T-helper 9 cell (primary cell): ENCODE data around the gene C1orf122.

Experiments
- DNase-seq: peaks from one replicate; pipeline ENCODE4 v3.0.0-alpha.2; 2020

The C1orf122 gene

DNA sequence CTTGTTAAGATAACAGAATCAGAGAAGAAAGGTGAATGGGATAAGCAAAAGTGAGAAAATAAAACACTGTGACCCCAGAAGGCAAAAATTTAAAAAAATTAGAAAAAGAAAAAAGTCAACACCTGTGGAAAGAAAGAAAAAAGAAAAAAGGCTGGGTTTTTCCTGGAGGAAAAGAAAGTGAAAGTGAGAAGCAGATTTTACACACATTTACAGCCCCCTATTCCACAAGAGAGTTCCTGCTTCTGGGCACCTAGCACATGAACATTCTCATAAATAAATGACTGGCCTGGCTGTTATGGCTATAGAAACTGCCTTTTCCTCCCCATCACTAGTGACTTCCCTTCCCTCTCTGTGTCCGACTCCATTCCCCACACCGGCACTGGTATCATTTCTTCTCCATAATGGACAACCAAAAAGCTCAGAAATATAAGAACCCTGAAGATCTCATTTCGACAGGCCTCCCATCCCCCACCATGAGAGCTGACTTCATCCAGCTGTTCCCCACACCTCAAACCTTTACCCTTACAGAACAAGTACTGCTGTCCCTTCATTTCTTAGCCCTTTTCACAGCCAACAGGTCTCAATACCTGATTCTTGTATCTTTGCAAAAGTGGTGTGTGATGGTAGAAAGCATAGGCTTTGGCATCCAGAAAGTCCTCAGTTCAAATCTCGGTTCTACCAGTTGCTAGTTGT, 39.2 kb downstream of the C1orf122 start:
- no peak for DNase-seq

GRCh38 chr1:37849480-37849879, 41.9 kb downstream of the C1orf122 start:
- no peak for DNase-seq

DNA sequence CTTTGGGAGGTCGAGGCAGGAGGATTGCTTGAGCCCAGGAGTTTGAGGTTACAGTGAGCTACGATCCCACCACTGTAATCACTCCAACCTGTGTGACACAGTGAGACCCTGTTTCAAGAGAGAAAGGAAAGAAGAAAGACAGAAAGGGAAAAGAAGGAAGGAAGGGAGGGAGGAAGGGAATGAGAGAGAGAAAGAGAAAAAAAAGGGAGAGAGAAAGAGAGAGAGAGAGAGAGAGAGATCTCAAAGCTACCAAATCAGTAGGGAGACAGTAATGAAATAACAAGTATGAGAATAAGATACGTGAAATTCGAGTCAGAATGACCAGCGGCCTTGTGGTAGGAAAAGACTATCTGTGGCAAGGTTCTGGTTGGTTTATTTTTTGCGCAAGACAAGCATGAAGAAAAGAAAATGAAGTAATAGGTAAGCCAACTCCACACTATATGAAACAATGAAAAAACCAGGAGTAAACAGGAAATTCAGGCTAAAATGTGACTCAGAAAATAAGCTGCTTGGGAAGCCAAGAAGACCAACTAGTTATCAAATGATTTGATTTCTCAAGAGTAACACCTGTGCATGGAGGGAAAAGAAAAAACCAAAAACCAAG, 42.9 kb downstream of the C1orf122 start:
- DNase-seq: no peak

DNA sequence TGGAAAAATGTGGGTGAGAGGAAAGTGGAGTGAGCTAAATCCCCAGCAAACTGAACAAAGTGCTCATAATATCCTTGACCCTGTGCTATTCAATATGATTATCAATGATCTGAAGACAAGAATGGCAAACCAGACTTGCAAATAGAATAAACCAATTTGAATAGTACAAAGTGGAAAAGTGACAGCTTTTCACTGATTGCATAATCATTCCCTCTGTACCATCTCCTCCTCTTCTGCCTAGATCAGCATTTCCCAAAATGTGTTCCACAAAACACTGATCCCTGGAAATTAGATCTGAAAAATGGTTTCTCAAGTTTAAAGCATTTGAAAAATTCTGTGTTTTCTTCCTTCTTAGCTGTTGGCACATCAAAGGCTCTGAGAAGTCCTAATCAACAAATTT, 43.7 kb downstream of the C1orf122 start:
- no peak for DNase-seq

DNA sequence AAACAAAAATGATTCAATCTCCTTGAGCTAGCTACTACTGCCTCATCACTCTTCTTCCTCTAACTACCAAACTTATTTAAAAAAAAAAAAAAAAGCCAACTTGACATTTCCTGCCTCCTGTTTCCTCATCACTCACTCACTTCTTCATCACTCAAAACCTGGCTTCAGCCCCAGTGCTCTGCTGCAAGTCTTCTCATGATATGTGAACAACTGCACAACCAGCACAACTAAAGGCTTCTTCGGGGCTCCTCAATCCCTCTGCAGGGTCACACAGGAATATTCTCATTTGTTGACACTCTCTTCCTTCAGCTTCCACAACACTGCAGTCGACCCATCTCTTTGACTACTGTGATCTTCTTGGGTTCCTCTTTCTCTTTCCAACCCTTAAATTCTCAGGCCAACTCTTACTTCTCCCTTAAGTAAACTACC, 44.2 kb downstream of the C1orf122 start:
- no peak for DNase-seq

GRCh38 chr1:37853157-37853556, 45.6 kb downstream of the C1orf122 start:
- DNase-seq: no peak

DNA sequence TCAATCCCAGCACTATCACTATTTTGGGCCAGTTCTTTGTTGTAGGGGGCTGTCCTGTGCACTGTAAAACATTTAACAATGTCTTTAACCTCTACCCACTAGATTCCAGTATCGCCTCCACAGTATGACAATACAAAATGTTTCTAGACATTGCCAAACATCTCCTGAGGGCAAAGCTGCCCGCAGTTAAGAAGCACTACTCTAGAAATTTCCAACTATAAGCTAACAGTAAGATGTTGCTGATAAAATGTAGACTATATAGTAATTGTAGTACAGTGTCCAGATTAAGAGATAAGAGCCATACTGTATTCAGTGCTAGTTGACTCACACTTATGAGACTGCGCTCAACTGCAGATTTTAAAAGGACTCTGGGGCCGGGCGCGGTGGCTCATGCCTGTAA, 46.8 kb downstream of the C1orf122 start:
- no peak for DNase-seq
